HL-60 (cell line): ENCODE measurements around the gene FGGY.

Experiments
- DNase-seq, 2 experiments: peaks; one replicate each; pipeline ENCODE4 v3.0.0-alpha.2; 2010 to 2020; ENCODE audit warnings: low read depth in 1 of 2, low spot score in 1 of 2
- H3K27ac ChIP-seq: fragments of 250-450 bp; sonication (Bioruptor Pico); replicated peaks from 2 replicates; pipeline ENCODE4 v1.5.1; 2020; ENCODE audit warnings: mild to moderate bottlenecking, moderate library complexity
- H3K27me3 ChIP-seq: fragments of 250-450 bp; sonication (Bioruptor Pico); 2 replicates; pipeline ENCODE4 v1.5.1; 2021; ENCODE audit warnings: mild to moderate bottlenecking, moderate library complexity; ENCODE audit not compliant: insufficient read depth, poor library complexity, severe bottlenecking
- H3K4me3 ChIP-seq: replicated peaks from 2 replicates; pipeline ENCODE4 v1.5.1; 2011; ENCODE audit warnings: mild to moderate bottlenecking, control low read depth, low read length; ENCODE audit not compliant: insufficient read depth
- GABPA ChIP-seq: IDR thresholded peaks from 2 replicates; pipeline ENCODE4 v1.6.1; 2012; ENCODE audit warnings: low read depth
- POLR2AphosphoS5 ChIP-seq: IDR thresholded peaks from 2 replicates; pipeline ENCODE4 v1.6.1; 2012; ENCODE audit warnings: low read depth
- SPI1 ChIP-seq: IDR thresholded peaks from 2 replicates; pipeline ENCODE4 v1.6.1; 2012; ENCODE audit warnings: low read depth, mild to moderate bottlenecking, borderline replicate concordance
- TF ChIP-seq, protein P1 (sequence below): IDR thresholded peaks from one replicate; pipeline ENCODE4 v1.5.1; 2011; ENCODE audit warnings: low read length, control low read depth, inconsistent platforms; ENCODE audit not compliant: insufficient read depth
- TF ChIP-seq, protein P2 (sequence below): IDR thresholded peaks from 2 replicates; pipeline ENCODE4 v1.6.1; 2012; ENCODE audit warnings: low read depth; ENCODE audit not compliant: insufficient replicate concordance

The FGGY gene

DNA sequence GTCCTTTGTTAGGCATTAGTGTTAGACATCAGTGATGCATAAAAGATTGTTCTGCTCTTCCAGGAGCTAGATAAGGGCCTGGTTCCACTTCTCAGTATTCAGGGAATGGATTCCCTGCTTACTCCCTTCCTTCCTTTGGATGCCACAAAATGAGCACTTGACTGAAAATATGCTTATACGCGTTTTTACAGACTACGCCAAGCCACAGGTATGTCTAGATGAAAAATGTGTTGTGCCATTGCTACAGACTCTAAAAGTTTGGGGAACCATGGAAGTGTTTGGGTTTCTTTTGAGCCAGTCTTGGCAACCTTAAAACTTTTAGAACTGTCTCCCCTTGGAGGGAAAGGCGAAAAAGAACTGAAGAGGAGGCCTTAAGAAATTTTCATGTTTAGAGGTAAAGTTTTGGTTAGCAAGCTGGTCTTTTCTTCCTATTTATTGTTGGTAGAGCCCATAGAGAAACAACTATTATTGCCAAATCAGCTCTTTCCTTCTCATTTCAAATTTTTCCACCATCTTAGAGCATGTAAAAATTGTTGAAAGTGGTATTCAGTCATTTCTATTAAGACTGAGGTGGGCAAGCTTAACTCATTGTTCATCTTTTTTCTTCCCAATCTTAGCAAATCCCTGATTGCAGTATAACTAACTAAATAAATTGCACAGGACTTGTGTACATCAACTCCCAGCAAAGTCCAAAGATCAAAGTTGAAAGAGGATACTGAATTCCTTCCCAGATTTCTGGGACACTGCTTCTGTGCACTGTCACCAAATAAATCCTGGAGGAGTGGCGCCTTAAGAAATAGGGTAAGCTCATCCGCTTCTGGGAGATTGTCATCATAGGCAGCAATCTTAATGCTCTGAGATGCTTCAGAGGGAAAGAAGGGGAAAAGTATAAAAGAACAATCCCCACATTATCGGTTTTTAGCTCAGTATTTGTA is 18.9 kb downstream of the FGGY start:
- Histone ChIP-seq H3K4me3 (no peak overlapping the region), H3K27ac (no peak overlapping the region), H3K27me3 (no peaks in the 10 kb centered on the region)
- no peak for TF ChIP-seq SPI1
- TF ChIP-seq, protein P1, sequence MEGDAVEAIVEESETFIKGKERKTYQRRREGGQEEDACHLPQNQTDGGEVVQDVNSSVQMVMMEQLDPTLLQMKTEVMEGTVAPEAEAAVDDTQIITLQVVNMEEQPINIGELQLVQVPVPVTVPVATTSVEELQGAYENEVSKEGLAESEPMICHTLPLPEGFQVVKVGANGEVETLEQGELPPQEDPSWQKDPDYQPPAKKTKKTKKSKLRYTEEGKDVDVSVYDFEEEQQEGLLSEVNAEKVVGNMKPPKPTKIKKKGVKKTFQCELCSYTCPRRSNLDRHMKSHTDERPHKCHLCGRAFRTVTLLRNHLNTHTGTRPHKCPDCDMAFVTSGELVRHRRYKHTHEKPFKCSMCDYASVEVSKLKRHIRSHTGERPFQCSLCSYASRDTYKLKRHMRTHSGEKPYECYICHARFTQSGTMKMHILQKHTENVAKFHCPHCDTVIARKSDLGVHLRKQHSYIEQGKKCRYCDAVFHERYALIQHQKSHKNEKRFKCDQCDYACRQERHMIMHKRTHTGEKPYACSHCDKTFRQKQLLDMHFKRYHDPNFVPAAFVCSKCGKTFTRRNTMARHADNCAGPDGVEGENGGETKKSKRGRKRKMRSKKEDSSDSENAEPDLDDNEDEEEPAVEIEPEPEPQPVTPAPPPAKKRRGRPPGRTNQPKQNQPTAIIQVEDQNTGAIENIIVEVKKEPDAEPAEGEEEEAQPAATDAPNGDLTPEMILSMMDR, result no peak
- TF ChIP-seq GABPA, result no peak
- TF ChIP-seq, protein P2, sequence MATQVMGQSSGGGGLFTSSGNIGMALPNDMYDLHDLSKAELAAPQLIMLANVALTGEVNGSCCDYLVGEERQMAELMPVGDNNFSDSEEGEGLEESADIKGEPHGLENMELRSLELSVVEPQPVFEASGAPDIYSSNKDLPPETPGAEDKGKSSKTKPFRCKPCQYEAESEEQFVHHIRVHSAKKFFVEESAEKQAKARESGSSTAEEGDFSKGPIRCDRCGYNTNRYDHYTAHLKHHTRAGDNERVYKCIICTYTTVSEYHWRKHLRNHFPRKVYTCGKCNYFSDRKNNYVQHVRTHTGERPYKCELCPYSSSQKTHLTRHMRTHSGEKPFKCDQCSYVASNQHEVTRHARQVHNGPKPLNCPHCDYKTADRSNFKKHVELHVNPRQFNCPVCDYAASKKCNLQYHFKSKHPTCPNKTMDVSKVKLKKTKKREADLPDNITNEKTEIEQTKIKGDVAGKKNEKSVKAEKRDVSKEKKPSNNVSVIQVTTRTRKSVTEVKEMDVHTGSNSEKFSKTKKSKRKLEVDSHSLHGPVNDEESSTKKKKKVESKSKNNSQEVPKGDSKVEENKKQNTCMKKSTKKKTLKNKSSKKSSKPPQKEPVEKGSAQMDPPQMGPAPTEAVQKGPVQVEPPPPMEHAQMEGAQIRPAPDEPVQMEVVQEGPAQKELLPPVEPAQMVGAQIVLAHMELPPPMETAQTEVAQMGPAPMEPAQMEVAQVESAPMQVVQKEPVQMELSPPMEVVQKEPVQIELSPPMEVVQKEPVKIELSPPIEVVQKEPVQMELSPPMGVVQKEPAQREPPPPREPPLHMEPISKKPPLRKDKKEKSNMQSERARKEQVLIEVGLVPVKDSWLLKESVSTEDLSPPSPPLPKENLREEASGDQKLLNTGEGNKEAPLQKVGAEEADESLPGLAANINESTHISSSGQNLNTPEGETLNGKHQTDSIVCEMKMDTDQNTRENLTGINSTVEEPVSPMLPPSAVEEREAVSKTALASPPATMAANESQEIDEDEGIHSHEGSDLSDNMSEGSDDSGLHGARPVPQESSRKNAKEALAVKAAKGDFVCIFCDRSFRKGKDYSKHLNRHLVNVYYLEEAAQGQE, result no peak
- no peak for TF ChIP-seq POLR2AphosphoS5
- no peak for DNase-seq

DNA sequence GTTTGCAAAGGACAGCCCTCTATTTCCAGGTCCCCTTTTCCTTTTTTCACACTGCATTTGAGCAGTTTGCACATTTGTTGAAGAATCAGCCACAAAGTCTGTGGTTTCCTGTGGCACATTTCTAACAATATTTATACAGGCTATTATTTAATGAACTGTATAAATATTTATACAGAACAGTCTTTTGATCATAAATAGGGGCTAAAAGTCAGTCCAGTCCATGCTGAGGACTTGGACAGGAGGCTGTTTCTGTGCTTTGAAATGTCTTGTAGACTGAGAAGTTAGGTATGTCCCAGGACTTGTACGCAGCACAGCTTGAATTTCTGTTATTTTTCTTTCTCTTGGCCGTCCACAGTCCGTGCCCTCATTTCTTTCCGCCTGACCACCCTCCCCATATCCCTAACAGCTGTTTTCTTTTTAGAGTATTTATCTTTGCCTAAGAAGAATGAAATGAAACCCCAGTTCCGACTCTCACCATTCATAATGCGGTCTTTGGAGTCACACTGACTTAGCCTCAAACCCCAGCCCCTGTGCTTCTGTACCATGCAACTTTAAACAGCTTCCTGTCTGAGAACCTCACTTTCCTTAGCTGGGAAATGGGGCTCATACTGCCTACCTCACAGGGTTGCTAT is 19.7 kb downstream of the FGGY start:
- TF ChIP-seq POLR2AphosphoS5 (no peak), SPI1 (no peak), GABPA (no peak)
- TF ChIP-seq, protein P1, result no peak
- TF ChIP-seq, protein P2, result no peak
- Histone ChIP-seq H3K27me3 (no peaks in the 10 kb centered on the region), H3K4me3 (no peak overlapping the region), H3K27ac (no peak overlapping the region)
- no peak for DNase-seq

DNA sequence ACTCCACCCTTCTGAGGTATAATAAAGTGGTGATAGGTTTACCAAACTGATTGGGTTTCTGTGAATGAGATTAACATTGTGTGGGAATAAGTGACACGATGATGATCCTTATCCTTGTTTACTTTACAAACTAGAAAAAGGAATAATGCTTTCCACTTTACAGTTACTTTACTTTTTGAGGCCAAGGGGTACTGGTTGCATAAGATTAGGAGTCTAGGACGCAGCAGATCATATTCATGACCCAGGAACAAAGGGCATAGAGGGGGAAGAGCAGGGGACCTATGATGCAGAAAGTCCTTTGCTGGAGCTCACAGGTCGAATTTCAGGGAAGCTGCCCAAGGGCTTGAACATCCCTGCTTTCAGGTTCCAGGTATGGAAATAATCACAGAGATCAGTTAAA is 20.4 kb downstream of the FGGY start:
- H3K27me3 ChIP-seq, result no peaks in the 10 kb centered on the region
- H3K27ac ChIP-seq, result no peak overlapping the region
- TF ChIP-seq, protein P2, result no peak
- TF ChIP-seq SPI1 (no peak), GABPA (no peak), POLR2AphosphoS5 (no peak)
- TF ChIP-seq, protein P1, result no peak
- H3K4me3 ChIP-seq, result no peak overlapping the region
- DNase-seq, result no peak
